Activated CD4-positive, alpha-beta T cell treated with anti-CD3 and anti-CD28 coated beads, Interleukin-2, Interleukin-6, amounts not matched to agents 100 ng/mL and 50 ng/mL, durations not matched to agents 16 hours and 8 hours (primary cell): ENCODE measurements around the gene PTPDC1.
"Not testable (repeated sequence)": the region's sequence is repeated elsewhere in the genome, so short reads cannot be mapped to it uniquely, and the experiment has no call there.

Source experiments
- DNase-seq: peaks from one replicate; pipeline ENCODE4 v3.0.0-alpha.2; 2020

Gene PTPDC1

DNA sequence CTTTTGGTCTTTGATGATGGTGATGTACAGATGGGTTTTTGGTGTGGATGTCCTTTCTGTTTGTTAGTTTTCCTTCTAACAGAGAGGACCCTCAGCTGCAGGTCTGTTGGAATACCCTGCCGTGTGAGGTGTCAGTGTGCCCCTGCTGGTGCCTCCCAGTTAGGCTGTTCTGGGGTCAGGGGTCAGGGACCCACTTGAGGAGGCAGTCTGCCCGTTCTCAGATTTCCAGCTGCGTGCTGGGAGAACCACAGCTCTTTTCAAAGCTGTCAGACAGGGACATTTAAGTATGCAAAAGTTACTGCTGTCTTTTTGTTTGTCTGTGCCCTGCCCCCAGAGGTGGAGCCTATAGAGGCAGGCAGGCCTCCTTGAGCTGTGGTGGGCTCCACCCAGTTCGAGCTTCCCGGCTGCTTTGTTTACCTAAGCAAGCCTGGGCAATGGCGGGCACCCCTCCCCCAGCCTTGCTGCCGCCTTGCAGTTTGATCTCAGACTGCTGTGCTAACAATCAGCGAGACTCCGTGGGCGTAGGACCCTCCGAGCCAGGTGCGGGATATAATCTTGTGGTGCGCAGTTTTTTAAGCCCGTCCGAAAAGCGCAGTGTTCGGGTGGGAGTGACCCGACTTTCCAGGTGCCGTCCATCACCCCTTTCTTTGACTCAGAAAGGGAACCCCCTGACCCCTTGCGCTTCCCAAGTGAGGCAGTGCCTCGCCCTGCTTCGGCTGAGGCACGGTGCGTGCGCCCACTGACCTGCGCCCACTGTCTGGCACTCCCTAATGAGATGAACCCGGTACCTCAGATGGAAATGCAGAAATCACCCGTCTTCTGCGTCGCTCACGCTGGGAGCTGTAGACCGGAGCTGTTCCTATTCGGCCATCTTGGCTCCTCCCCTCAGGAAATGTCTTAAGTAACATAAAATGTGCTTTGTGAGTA lies 10.2 kb downstream of the PTPDC1 start:
- not testable (repeated sequence) for DNase-seq

DNA sequence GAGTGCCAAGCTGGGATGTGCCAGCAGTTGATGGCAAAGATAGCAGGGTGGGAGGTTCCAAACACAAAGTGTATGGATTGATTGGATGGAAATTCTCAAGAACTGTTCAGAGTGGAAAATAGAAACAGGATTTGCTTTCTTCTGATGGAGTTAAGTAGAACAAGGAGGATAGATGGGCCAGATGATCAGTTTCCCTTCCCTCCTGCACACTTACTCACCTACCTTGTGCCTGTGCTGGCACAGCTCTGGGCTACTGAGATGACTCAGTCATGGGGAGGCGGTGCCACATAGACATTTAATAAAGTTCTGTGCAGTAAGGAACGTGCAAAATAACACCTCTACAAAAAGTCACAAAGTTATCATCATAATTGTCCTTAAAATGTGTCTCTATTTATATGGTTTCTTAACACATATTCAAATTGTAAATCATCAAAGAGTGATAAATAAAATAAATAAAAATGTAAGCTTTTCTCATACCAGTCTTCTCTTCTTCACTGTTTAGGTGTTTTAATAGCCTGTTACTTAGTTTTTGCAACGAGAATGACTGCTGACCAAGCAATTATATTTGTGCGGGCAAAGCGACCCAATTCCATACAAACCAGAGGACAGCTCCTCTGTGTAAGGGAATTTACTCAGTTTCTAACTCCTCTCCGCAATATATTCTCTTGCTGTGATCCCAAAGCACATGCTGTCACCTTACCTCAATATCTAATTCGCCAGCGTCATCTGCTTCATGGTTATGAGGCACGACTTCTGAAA lies 12.7 kb downstream of the PTPDC1 start:
- DNase-seq, result peak; percentile 28

DNA sequence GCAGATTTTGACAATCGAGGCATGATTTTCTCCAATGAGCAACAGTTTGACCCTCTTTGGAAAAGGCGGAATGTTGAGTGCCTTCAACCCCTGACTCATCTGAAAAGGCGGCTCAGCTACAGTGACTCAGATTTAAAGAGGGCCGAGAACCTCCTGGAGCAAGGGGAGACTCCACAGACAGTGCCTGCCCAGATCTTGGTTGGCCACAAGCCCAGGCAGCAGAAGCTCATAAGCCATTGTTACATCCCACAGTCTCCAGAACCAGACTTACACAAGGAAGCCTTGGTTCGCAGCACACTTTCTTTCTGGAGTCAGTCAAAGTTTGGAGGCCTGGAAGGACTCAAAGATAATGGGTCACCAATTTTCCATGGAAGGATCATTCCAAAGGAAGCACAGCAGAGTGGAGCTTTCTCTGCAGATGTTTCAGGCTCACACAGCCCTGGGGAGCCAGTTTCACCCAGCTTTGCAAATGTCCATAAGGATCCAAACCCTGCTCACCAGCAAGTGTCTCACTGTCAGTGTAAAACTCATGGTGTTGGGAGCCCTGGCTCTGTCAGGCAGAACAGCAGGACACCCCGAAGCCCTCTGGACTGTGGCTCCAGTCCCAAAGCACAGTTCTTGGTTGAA lies 13.6 kb downstream of the PTPDC1 start:
- DNase-seq, result no peak

DNA sequence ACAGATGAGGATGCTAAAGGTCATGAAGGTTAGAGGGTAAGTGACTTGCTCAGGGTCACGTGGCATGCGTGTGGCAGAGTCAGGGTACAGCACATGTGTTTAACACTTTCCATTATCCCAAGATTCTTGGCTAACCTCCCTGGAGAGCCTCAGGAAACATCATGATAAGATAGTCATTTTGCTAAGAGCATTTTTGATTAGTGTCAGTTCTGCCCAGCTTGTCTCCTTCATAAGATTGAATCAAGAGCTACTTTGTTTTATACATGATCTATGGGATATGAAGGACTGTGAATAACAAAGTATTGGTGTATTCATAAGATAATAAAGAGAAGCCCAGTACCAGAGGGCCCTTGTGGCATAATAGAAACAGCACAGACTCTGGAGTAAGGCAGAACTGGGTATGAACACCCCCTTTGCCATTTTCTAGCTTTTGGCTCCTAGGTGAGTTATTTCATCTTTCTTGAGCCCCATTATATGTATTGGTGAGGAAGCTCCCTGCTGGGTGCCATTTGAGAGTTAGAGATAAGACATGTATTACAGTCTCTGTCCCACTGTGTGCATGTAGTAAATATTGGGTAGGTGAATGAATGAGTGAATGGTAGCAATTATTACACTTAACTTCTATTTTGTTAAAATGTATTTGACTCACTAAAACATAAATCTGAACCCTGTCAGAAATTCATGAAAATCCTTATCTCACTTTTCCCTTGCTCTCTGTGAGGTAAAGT lies 16.1 kb downstream of the PTPDC1 start:
- no peak for DNase-seq

DNA sequence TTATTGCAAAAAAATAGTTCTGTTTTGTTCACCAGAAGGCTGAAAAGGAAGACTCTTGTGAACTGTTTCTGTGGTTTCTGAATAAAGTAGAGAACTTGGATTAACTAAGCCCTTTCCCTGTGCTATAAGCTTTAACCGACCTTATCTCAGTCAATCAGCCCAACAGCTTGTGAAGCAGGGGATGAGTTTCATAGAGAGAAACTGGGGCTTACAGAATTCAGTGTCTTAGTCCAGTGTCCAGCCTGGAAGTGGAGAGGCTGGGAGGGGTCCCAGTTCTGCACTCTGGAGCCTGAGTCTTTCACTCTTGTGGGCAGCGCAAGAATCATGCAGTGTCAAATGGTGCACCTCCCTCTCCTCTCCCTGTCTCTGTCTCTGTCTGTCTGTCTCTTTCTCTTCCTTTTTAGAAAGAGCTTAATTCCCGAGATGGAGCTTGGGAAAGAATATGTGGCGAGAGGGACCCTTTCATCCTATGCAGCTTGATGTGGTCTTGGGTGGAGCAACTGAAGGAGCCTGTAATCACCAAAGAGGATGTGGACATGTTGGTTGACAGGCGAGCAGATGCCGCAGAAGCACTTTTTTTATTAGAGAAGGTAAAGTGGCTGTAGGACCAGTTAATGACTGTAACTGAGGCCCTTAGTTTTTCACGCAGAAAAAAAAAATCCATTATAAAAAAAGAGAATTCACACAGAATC lies 17.0 kb downstream of the PTPDC1 start:
- DNase-seq, result no peak

DNA sequence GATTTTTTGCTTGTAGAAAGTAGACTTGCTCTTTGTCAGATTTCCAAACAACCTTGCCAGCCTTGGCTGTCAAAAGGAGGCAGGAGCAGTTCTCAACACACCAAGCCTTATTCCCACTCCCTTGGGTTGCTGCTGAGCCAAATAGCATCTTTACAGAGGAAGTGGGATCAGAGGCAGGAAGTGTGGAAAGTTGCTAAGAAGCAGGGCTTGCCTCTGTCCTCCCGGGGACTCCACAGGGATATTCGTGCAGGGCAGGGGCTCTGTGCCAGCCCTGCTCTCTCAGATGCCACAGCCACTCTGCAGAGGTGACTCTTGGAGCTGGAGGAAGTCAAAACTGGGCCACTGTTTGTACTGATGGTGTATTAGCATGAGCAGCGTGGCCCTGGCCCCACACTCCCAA lies 24.3 kb downstream of the PTPDC1 start:
- DNase-seq, result no peak

DNA sequence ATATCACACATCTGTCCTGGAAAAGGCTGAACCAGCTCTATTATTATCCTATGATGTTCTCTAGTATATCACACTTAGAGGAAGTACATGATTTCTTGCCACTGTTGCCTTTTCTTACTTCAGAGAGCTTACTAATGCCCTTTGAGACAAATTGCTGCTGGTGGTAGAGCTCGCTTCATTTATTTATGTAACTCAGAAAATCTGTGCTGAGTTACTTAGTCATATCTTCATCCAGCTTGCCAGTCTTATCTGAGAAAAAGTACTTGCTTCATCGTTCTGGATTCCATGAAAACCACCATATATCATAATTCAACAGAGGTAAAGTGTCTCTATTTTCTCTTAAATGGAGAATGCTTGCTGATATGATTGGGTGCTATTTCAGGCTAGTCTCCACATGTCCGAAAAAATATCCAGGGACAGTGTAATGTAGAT lies 26.6 kb downstream of the PTPDC1 start:
- DNase-seq, result no peak

DNA sequence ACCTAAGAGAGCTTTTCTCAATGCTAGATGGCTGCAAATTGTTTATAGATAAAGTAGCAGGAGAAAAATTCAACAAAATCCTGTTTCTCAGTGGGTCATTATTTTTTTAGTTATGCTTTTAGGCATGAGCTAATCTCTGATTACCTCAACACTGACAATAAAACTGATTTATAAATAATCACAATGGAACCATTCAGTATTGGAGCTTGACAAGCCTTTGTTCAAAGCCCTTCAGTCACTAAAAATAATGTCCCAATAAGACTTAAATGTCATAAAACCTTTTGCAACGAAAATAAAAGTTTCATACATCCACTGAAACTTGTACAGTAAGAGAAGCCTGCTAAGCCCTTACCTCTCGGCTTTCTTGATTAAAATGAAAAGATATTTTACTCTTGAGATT lies 27.2 kb downstream of the PTPDC1 start:
- no peak for DNase-seq

DNA sequence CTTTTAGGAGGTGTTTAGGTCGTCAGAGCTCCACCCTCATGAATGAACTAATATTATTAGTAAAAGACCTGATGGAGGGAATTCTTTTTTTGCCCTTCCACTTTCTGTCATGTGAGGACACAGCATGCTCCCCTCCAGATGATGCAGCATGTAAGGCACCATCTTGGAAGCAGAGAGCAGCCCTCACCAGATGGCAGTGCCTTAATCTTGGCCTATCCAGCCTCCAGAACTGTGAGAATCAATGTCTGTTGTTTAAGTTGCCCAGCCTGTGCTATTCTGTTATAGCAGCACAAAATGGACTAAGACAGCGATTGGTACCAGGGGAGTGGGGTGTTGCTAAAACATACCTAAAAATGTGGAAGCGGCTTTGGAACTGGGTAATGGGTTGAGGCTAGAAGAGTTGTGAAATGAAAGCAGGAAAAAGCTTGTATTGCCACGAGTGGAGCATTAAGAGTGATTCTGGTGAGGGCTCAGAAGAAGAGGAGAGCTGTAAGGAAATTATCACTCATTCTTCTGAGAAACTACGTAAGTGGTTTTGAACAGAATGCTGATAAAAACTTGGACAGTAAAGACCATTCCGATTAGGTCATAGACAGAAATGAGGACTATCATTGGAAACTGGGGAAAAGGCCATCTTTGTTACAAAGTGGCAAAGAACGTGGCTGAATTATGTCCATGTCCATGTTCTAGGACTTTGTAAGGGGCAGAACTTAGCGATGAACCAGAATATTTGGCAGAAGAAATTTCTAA lies 28.6 kb downstream of the PTPDC1 start:
- DNase-seq, result no peak

DNA sequence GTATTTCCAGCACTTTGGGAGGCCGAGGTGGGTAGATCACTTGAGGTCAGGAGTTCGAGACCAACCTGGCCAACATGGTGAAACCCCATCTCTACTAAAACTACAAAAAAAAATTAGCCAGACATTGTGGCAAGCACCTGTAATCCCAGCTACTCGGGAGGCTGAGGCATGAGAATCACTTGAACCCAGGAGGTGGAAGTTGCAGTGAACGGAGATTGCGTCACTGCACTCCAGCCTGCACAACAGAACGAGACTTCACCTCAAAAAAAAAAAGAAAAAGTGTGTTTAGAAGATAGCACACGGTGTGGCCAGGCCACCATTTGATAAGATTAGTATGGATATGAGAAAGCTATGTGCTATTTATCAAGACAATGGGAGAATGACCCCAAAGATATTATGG lies 35.8 kb downstream of the PTPDC1 start:
- DNase-seq, result not testable (repeated sequence)

DNA sequence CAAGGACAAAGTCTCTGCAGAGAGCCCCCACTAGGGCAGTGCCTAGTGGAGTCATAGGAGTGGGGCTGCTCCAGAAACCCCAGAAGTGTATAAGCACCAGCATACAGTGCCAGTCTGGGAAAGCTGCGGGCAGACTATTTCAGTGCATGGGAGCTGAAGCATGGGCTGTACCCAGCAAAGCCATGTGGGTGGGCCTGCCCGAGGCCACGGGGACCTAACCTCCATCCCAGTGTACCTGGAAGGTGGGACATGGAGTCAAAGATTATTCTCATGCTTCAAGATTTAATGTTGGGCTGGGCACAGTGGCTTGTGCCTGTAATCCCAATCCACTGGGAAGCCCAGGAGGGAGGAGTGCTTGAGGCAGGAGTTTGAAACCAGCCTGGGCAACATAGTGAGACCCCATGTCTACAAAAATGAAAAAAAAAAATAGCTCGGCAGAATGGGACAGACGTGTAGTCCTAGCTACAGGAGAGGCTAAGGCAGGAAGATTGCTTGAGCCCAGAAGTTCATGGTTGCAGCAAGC lies 36.7 kb downstream of the PTPDC1 start:
- DNase-seq, result no peak

DNA sequence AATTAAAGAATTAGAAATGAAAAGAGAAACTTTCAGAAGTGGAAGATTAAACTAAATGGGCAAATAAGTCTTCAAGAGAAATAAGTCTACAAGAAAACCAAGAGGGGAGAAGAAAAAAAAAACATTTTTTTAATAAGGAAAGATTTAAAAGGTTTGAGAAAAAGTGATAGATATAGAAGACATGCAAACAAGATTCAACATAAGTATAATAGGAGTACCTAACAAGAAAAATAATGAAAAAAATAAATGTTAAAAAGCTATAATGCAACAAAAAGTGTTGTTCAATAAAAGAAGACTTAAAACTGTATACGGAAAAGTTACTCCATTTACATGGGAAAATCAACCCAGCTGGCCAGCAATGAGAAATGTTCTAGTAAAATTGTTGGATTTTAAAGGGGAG lies 42.6 kb downstream of the PTPDC1 start:
- DNase-seq, result no peak

DNA sequence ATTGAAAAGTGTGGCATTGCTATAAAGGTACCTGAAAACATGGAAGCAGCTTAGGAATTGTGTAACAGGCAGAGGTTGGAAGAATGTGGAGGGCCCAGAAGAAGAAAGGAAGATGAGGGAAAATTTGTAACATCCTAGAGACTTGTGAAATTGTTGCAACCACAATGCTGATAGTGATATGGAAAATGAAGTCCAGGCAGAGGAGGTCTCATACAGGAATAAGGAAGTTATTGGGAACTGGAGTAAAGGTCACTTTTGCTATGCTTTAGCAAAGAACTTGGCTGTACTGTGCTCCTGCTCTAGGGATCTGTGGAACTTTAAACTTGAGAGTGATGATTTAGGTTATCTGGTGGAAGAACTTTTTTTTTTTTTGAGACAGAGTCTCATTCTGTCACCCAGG lies 43.5 kb downstream of the PTPDC1 start:
- DNase-seq, result no peak

DNA sequence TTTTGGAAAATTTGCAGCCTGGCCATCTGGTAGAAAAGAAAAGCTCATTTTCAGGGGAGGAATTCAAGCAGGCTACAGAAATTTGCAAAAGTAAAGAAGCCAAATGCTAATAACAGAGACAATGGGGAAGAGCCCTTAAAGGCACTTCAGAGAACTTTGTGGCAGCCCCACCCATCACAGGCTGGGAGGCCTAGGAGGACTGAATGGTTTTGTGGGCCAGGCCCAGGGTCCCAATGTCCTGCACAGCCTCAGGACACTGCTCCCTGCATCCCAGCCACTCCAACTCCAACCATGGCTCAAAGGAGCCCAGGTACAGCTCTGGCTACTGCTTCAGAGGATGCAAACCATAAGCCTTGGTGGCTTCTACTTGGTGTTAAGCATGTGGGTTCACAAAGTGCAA lies 44.3 kb downstream of the PTPDC1 start:
- DNase-seq, result no peak

DNA sequence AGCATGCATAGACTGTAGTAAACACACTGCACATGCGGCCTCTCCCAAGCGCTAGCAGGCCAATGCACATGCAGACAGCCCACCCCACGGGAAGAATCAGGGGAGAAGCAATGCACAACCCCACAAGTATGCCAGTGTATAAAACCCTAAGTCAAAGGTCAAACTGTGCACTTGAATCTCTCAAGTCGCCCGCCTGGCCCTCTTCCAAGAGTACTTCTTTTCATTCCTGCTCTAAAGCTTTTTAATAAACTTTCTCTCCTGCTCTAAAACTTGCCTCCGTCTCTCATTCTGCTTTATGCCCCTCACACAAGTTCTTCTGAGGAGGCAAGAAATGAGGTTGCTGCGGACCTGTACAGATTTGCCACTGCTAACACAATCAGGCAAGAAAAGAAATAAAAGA lies 50.4 kb downstream of the PTPDC1 start:
- DNase-seq, result no peak

DNA sequence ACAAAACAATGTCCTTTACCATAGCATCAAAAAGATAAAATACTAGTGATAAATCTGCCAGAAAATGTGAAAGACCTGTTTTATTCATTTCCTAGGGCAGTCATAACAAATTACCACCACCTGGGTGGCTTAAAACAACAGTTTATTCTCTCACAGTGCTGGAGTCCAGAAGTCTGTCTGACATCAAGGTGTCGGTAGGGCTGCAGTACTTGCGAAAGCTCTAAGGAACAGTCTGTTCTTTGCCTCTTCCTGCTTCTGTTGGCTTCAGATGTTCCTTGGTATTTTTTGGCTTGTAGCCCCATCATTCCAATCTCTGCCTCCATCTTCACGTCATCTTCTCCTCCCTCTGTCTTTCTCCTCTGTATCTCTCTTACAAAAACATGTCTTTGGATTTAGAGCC lies 51.0 kb downstream of the PTPDC1 start:
- DNase-seq, result no peak

DNA sequence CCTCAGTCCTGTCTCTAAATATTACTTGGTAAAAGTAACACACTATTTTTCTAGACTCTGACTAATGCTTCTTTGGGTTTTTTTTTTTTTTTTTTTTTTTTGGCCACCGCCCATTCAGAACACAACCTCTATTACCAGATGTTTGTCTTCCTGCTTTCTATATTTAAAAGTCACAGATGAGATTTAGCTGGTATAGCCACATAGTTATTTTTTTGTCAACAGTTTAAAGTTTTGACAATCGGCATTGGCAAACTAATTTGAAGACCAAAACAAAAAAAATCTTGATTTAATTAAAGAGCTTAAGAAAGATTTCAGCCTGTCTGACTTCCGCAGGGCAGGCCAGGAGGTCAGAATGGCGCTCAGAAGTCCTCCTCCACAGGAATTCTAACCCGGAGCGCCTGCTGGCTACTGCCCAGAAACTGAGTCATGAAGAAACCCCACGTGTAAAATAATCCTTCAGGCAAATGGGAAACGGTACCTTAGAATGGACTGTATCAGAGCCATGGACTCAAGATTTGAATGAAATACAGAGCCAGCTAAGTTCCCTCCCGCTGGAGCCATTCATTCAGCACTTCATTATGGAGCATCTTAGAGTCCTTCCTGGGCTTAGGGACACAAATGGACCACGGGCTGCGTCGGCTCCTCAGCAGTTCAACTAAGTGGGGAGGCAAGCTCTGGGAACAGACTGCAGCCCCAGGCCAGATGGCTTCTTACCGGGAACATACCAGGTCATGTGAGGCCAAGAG lies 55.6 kb downstream of the PTPDC1 start:
- DNase-seq, result no peak

DNA sequence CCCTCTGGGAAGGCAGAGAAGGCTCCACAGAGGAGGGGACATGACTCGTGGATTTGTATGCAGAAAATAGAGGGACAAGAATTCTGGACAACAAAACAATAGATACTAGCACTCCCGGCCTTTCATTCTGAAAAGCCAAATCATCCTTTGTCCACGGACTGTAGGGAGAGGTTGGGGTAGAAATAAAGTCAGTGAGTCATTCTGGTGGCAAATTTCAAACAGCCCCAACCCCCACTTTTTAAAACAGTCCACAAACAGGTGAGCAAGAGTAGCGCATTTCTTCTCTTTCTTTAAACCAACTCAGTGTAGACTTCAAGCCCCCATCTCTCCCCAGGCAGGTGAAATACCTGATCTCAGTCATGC lies 56.1 kb downstream of the PTPDC1 start:
- DNase-seq, result no peak

DNA sequence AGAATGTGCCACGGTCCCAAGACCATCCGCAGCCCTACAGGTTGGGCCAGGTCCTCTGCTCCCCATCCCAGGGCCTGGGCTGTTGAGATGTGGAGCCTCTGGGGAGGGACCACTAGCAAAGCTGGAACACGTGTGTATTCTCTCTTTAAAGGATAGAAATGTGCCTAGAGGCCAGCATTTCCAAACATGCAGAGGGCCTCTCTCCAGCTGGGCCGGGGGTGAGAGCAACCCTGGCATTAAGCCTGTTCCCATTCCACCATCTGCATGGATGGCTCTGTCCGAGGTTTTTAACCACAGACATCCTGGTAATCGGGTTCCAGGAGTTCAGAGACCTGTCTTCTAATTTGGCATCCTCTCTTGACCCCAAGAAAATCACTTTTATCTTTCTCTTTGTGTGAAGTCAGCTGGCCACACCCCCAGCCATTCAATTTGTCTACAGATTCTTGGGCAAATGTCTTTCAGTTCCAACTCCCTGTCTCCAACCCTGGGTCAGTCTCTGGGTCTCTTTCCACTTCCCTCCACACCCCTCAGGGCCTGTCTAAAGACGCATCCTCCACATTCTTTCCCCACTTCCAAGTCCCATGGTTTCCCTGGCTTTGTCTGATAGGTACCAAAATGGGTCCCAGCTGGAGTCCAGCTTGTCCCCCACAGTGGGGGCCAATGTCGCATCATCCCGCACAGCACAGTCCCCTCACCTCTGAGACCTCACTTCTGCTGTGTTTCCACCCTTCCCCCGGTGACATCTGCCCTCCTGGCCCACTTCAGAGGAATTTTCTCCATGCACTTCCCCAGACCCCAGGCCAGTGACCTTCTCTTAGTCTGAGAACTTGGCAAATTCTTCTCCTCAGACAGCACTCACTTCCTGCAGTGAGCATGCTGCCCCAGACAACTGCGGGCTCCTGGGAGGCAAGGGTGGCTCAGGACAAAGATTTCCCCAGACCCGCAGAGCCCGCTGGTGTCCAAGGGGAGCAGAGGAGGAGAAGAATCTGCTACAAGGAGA lies 56.8 kb downstream of the PTPDC1 start:
- DNase-seq, result no peak
